Ecto neural progenitor cell (in vitro differentiated cells): ENCODE data around the gene DNAJC30.

Experiments
- DNase-seq: peaks from one replicate; pipeline ENCODE4 v3.0.0-alpha.2; 2018; ENCODE audit warnings: low spot score

Gene DNAJC30

DNA sequence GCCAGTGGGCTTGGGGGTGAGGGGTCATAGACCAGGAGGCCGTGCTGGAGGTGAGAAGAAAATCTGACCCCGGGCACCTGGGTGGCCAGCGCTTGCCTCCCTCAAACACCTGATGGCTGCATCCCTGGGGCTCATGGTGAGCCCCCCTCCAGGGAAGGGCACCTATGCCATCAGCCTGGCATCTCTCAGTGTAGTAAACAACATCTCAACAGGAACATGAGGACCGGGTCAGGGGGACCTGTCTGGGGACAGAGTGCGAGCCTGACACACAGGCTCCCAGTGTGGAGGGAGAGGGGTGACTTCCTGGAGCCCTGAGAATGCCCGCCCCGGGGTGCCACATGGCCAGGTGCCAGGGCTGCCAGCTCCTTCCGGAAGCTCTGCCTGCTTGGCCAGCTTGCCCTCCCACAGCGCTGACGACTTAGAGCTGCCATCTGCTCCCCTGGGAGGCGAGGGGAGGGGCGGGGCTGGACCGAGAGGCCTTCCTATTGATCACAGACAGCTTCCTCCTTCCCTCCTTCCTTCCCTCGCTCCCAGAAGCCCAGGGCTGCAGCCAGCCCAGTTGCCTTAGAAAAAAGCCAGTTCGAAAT is 23.9 kb upstream of the DNAJC30 start:
- DNase-seq, result peak; percentile 49

DNA sequence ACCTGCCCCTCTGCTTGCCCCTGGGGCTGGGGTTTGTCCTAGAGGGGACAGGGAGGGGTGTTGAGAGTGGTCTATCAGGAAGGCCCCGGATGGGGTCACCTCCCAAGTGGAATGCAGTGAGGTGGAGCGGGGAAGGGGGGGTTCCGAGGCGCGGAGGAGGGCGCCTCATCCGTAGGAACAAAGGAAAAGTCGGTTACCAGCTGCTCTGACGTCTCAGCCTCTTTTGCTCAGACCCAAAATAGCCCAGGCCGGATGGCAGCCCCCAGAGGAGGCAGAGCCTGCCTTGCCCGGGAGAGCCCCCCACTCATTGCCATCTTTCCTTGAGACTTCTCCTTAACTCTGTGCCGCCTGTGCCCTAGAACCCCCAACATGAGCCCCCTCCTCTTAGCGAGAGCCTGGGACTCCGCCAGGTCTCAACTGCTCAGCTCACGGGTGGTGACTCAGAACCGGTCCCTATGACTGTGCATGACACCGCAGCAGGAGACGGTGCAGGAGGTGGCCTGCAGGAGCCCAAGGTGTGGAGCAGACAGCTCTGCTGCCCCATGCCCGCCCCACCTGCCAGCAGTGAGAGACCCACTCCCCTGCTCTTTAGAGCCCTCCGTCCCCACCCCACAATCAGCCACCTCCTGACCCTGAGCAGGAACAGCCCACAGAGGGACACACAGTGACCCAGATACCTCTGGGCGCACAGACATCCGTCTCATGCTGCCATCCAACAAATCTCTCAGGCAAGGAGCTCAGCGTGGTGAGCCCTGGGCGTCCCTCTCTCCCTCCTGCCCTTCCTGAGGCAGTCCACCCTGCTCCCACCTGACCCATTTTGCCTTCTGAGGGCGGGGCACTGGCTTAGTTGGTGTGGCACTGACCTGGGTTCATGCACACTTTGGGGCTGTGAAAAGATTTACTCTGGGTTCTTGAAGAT is 23.1 kb upstream of the DNAJC30 start:
- DNase-seq, result no peak

DNA sequence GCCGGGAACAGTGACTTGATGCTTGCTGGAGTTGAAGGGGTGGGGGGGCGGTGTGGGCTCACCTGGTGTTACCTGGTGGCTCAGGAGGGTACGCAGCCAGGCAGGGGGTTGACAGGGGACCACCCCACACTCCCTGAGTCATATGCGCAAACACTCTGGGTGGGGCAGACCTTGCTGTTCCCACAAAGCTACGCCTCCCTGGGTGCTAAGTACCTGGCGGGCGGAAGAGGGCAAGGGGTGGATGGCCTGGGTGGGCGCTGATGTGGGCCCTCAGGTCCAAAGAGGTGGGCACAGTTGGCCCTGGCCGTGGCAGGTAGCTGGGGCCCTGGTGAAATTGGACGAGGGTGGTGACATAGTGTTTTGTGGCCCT is 22.3 kb upstream of the DNAJC30 start:
- no peak for DNase-seq

DNA sequence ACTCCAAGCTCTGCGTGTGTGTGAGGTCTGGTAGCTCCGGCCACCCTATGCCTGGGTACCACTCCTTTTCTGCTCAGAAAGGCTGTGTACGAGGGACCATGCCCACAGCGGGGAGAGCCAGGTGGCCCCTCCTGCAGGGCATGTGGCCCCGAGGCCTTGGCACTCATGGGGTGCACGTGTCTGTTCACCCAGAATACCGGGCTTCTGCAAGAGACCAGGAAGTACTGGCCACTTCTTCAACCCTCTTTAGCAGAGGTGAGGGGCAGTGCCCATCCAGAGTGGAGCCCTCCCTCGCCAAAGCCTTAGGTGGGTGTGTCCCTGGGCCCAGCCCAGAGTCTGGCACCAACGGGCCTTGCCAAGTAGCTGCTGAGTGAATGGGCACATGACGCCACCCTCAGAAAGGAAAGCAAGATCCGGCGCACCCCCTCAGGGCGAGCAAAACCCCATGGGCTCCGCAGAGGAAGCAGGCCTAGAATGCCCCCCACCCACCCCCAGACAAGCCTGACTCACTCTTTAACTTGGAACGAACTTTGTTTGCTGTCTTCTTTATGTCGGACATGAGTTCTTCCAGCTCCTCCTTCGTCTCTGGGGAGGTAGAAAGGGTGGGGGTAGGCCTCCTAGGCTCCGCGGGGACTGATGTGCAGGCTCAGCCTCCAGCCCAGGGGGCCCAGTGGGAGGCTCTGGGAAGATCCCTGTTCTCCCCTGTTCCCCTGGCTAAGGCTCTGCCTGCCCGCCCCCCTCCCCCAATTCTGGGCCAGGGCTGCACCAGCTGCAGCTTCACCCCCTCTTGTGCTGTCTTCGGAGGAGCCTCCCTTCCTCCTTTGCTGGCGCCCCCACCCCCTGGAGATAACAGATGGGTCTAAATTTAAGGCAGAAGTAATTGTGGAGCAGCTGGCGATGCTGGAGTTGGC is 21.6 kb upstream of the DNAJC30 start:
- DNase-seq, result peak; percentile 48

DNA sequence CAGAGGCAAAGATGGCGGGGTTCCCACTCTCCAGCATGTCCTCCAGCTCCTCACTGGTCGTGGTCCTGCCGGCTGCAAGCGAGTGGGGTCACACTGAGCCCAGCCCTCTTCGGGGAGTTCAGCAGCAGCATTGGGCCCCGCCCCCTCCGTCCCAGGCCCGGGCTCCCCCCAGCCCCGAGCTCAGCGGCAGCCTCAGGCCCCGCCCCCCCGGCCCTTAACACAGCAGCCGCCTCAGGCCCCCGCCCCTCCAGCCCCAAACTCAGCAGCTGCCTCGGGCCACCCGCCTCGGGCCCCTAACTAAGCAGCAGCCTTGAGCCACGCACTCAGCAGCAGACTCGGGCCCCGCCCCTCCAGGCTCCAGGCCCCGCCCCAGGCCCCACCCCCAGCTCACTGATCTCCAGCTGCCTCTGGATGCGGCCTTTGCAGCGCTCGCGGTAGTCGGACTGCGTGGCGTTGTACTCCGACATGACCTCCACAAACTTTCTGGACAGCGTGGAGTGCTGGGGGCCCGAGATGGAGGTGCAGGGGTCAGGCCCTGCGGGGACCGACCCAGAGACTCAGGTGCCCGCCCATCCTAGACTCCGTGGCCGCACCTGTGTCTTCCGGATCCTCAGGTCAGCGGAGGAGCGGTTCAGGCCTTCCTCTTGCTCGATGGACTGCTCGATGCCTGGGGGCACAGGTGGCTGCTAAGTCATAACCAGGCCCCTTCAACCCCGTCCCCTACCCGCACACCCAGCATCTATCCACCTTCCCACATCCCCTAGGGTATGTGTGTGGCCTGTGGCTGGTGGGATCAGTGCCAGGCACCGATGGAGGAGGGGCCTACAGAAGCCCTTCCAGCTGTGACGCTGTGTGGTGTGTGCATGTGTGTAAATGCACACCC is 20.7 kb upstream of the DNAJC30 start:
- peak; percentile 92 for DNase-seq

DNA sequence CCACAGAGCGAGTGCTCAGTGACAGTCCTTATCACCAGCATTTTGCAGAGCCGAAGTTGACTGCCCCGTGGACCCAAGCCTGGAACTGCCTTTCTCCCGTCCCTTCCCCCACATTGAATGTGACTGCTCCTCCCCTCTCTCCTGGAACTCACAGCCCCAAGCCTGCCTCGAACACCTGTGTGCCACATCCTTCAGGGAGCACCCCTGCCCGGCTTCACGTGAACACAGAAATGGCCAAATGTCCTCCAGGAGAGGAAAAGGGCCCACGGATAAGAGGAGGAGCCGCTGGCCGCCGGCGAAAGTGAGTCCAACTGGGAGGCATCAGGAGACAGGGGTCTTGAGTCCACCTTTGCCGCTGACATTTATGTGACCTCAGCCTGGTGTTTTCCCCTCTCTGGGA is 20.0 kb upstream of the DNAJC30 start:
- DNase-seq, result no peak

DNA sequence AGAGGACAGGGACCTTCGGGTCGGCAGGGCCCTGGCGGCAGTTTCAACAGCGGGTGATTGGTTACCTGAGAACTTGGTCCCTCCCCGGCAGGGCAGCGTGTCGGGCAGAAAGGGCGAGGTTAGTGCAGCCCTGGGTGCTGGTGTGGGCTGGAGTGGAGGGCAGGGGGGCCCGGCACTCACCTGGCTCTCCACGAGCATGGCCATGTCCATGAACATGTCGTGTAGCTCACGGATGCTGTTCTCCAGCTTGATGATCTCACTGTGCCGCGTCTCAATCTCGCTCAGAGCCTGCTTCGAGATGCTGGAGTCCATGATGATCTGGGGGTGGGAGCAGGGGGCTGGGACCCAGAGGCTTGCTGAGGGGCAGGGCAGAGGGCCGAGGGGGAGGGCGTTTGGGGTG is 19.4 kb upstream of the DNAJC30 start:
- DNase-seq, result no peak

DNA sequence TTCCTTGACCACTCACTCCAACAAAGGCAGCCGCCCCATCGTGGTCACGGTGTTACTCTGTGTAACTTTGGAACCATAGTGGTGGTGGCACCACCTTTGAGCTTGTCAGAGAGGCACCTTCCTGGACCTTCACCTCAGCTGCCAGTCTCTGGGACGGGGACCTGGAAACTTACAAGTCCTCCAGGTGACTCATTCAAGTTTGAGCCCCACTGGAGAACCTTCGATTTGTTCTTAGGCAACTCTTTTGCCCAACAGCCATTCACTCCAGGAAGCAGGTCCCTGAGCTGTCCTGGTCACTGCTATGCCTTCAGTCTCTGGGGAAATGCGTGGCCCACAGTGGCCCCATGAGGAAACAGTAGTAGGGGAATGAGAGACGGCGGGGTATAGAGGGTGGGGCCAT is 19.0 kb upstream of the DNAJC30 start:
- no peak for DNase-seq

DNA sequence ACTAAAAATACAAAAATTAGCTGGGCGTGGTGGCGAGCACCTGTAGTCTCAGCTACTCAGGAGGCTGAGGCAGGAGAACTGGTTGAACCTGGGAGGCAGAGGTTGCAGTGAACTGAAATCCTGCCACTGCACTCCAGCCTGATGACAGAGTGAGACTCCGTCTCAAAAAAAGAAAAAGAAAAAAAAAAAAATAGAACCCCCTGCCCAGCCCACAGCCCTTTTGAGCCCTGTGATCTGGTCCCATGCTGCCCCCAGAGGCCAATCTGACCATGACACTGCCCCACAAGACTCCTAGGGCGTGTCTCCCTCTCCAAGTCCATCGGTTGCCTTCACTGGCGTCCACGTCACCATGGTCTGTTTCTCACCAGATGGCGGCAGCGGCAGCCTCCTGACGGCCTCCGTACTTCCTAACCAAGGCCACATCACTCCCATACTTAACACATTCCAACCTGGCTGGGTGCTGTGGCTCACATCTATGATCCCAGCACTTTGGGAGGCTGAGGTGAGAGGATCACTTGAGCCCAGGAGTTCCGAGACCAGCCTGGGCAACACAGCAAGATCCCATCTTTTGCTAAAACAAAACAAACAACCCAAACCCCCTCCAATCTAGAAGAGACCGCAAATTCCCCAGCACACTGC is 18.2 kb upstream of the DNAJC30 start:
- DNase-seq, result peak; percentile 74

DNA sequence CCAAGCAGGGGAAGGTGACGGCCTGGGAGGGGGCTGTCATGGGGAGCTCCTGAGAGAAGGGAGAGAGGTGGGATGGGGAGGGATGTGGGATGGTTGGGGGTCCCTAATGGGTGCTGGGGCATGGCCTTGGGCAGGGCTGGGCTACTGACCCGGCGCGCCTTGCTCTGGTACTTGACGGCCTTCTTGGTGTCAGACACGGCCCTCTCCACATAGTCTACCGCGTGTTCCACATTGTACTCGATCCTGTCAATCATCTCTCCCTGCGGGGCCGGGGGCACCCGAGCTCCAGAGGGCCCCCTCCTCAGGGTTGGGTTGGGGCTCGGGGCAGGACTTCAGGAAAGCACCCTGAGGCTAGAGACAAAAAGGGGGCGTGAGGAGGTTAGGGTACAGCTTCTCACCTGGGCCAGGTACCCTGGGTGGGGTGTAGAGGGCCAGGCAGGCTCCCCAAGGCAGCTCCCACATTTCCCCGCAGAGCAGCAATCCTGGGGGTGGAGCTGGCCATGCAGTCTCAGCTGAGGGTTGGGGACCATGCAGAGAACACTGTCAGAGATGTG is 17.4 kb upstream of the DNAJC30 start:
- DNase-seq, result no peak

DNA sequence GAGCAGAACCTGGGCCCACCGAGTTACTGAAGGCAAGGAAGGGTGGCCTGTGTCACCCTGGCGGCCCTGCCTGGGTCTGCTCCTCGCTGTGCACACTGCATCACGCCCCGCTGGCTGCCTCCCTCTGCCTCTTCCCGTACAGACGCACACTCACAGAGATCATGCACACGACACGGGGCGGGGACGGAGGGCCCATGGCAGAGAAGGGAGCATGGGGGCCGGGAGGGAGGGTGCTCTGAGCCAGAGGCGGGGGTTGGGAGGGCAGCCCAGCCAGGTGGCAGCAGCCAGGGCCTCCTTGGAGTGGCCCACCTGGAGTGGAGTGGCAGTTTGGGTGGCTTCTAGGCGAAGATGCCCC is 16.8 kb upstream of the DNAJC30 start:
- no peak for DNase-seq

DNA sequence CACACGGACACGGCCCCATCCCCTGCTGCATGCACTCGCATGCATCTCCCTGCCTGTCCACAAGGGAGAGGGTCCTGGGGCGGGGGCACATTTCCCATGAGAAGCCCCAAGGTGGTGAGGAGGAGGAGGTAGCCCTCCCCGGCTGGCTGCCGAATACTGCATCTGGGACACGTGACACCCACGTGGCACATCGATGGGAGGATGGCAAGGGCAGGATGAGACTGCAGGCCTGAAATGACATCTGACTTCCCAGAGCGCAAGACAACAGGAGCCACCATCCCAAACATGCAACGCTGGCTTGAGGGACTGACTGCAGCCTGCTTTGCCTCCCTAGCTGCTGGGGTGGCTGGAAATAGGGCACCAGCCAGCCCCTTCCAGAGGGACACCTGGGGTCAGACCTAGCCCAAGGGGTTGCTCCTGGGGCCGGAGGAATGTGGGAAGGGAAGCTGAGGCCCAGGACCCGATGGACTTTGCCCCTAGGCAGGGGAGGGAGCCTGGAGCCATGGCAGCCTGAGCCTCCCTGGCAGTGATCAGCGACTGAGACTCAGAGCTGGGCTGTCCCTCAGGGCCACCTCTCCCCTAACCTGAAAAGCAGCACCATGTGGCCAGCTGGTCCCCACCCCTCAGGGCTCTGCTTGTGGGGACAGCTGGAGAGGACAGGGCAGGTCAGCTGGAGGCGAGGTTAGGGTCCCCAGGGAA is 16.3 kb upstream of the DNAJC30 start:
- DNase-seq, result no peak

DNA sequence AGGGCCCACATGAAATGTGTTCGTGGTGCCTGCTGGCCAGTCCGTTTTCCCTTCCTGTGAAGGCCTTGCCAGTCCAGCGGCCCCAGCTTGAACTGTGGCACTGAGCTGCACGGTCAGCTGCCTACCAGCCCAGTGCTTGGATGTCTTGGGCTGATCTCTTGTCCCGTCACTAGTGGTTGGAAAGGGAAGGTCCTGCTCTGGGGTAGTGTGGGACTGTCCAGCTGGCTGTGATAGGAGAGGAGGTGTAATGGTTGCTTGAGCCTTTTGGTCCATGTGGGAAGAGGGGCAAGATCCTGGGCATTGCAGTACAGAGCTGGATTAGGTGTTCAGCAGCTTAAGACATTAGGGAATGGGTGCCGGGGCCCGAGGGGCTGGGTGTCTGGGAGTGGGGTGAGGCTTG is 15.2 kb upstream of the DNAJC30 start:
- no peak for DNase-seq

DNA sequence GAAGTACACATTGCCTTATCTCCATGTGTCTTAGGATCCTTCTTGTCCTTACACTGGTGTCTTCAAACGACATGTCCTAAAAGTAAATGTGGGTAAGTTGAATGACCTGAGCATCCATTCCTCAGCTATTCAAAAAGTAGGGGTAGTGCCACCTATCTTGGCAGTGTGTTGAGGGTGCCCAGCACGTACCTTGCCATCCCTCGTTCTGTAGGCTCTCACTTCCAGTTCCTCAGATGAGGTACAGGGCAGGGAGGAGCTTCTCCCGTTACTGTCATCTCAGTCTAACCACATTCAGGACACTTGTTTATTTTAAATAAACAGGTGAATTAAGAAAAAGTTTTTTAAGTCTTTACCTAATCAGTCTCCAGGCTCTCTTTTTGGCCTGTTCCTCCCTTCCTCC is 13.1 kb upstream of the DNAJC30 start:
- no peak for DNase-seq

DNA sequence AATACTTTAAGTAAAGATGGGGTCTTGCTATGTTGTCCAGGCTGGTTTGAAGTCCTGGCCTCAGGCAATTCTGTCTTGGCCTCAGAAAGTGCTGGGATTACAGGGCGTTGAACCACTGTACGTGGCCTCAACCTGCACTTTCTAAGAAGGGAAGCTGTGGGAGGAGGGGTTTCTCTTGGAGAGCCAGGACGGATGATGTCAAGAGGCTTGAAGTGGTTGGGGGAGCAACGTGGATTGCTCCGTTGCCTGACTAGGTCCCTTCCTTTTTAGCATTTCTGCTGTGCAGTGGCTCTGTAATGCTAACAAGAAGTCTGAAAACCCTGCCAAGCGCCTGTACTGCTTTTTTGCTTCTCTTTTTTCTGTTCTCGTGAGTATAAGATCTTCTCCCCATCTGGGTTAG is 7.4 kb upstream of the DNAJC30 start:
- DNase-seq, result no peak

DNA sequence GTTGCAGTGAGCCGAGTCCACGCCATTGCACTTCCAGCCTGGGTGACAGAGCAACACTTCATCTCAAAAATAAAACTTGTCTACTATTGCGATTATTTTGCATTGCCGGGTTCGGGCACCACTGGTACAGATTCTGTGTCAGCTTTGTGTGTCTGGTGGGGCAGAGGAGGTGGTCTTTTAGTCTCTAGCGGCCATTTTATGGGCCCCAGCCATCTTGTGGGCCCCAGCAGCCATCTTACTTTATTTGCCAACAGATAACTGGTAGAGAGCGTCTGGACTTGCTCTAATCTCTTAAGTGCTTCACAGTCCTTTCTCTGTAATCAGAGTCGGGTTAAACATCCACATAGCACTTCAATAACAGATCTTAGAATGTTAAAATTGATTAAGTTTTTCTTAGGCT is 5.0 kb upstream of the DNAJC30 start:
- DNase-seq, result no peak

DNA sequence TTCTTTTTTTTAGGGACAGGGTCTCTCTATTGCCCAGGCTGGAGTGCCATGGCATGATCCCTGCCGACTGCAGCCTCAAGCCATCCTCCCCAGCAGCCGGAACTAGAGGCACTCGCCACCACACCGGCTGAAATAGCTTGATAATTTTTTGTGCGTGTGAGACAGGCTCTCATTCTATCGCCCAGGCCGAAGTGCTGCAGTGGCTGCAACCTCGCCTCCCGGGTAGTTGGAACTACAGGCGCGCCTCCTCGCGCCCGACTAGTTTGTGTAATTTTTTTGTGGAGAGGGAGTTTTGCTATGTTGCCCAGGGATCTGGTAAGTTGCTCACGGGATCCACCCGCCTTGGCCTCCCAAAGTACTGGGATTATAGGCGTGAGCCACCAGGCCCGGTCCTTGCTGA is 2.1 kb upstream of the DNAJC30 start:
- DNase-seq, result no peak

DNA sequence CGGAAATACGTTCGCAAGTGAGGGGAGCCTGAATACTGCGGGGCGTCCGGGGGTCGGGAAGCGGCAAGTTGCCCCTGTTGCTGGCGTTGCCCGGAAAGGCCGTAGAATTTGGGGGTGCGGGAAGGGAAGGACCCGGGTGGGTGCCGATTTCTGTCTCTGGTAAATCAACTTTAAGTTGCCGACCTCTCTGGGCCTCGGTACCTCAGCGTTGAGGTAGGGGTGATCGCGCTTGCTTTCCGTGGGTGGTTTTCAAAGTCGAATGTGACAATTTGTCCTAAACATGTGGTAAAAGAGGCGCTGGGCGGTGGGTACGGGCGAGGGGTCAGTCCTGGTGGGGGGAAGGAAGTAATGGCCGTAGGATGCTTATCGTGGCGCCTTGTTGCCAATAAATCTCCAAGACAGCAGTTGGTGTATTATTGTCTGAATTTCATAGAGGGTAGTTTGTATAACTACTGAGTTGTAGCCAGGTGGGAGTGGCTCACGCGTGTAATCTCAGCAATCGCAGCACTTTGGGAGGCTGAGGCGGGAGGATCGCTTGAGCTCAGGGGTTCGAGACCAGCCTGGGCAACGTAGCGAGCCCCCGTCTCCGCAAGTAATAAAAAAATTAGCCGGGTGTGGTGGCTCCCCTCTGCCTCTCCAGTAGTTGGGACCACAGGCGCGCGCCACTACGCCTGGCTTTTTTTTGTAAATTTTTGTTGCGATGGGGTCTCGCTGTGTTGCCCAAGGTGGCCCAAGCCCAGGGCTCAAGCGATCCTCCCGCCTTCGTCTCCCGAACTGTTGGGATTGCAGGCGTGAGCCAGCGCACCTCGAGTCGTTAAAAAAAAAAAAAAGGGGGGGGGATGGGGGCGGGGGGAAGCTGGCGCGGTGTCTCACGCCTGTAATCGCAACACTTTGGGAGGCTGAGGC is 788 bp upstream of the DNAJC30 start:
- no peak for DNase-seq

DNA sequence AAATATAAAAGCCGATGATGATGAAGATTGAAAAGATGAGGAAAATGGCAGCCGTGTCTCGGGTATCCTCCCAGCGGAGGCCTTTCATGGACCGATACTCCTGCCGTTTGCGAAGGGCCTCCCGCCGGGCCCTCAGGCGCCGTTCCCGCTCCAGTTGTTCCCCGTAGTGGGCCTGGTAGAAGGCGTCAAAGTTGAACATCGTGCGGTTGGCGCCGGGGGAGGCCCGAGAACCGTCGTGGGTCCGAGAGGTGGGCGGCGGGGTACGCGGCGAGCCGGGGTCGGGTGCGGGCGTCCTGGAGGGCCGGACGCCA is 553 bp downstream of the DNAJC30 start:
- no peak for DNase-seq

DNA sequence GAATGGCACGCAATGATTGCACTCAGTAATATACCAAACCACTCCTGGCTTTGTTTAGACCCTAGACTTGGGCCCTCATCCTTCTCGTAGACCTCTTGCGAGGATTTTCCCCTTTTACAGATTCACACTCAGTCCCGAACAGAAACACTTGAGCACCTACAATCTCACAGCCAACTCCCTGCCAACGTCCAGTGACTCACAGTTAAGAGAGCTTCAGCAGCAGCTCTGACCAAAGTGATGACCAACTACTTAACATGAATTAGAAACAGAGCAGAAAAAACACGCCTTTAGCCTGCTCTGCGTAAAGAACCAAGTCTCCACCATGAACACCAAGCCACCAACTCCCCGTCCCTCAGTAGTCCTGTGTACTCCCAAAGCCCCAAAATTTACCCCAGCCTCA is 2.2 kb downstream of the DNAJC30 start:
- no peak for DNase-seq
